Epidermal melanocyte (primary cell): Measurements from ENCODE around the gene TTBK2.
A peak's percentile ranks its signal among the peaks of the same experiment; 100 is the strongest.
"Not testable (repeated sequence)": the region's sequence is repeated elsewhere in the genome, so short reads cannot be mapped to it uniquely, and the experiment has no call there.

Experiments used
- DNase-seq: peaks from one replicate; pipeline ENCODE4 v3.0.0; 2011; ENCODE audit warnings: low spot score; ENCODE audit not compliant: insufficient read length

TTBK2 gene

GRCh38 chr15:42764154-42764731 is 156.3 kb downstream of the TTBK2 start:
- not testable (repeated sequence) for DNase-seq

- not testable (repeated sequence) for DNase-seq
Measured at GRCh38 chr15:42761813-42762212, 158.8 kb downstream of the TTBK2 start.

- DNase-seq = no peak
Measured at GRCh38 chr15:42760759-42761158, 159.8 kb downstream of the TTBK2 start.

GRCh38 chr15:42759093-42759492 is 161.5 kb downstream of the TTBK2 start:
- DNase-seq = no peak

- DNase-seq = no peak
Measured at GRCh38 chr15:42750306-42750705, 170.3 kb downstream of the TTBK2 start.

GRCh38 chr15:42749266-42749665 is 171.3 kb downstream of the TTBK2 start:
- DNase-seq = no peak

- DNase-seq = no peak
Measured at GRCh38 chr15:42744195-42744594, 176.4 kb downstream of the TTBK2 start.

GRCh38 chr15:42742149-42742548 is 178.4 kb downstream of the TTBK2 start:
- DNase-seq = no peak

GRCh38 chr15:42741710-42742109 is 178.9 kb downstream of the TTBK2 start:
- no peak for DNase-seq

- no peak for DNase-seq
Measured at GRCh38 chr15:42737529-42738328, 182.8 kb downstream of the TTBK2 start.

- DNase-seq = peak; percentile 98
Measured at GRCh38 chr15:42736793-42737528, 183.6 kb downstream of the TTBK2 start, which contains the start of gene CDAN1. Gene CDAN1 (minus strand): TSS chr15:42737128. CDS start chr15:42737102, 26 bp downstream.

GRCh38 chr15:42736178-42736792 is 184.3 kb downstream of the TTBK2 start:
- no peak for DNase-seq

GRCh38 chr15:42735382-42736165 is 185.0 kb downstream of the TTBK2 start:
- DNase-seq = no peak

- DNase-seq = no peak
Measured at GRCh38 chr15:42734076-42734672, 186.4 kb downstream of the TTBK2 start.

GRCh38 chr15:42733027-42733426 is 187.6 kb downstream of the TTBK2 start:
- no peak for DNase-seq

- DNase-seq = no peak
Measured at GRCh38 chr15:42732095-42732827, 188.3 kb downstream of the TTBK2 start.

GRCh38 chr15:42731461-42731860 is 189.1 kb downstream of the TTBK2 start:
- no peak for DNase-seq

GRCh38 chr15:42730536-42730935 is 190.0 kb downstream of the TTBK2 start:
- no peak for DNase-seq

GRCh38 chr15:42730135-42730534 is 190.4 kb downstream of the TTBK2 start:
- no peak for DNase-seq

- DNase-seq = no peak
Measured at GRCh38 chr15:42729409-42729808, 191.2 kb downstream of the TTBK2 start.
